Nephron progenitor cell (in vitro differentiated cells): ENCODE results near the gene SUCLG2.
A peak's percentile ranks its signal among the peaks of the same experiment; 100 is the strongest.

Experiments
- DNase-seq: peaks from one replicate; pipeline ENCODE4 v3.0.0; 2021
- H3K27ac Mint-ChIP-seq: 2 replicates; pipeline ENCODE4 v1.8.0; 2021; ENCODE audit warnings: mild to moderate bottlenecking, moderate library complexity, mixed read lengths
- H3K27me3 Mint-ChIP-seq: 2 replicates; pipeline ENCODE4 v1.8.0; 2021; ENCODE audit warnings: mild to moderate bottlenecking, low read depth, mixed read lengths; ENCODE audit not compliant: poor library complexity
- H3K36me3 Mint-ChIP-seq: 2 replicates; pipeline ENCODE4 v1.8.0; 2021; ENCODE audit warnings: low read depth, mixed read lengths
- H3K4me1 Mint-ChIP-seq: 2 replicates; pipeline ENCODE4 v1.8.0; 2021; ENCODE audit warnings: mixed read lengths
- H3K4me3 Mint-ChIP-seq: 2 replicates; pipeline ENCODE4 v1.8.0; 2021; ENCODE audit warnings: mild to moderate bottlenecking, moderate library complexity, mixed read lengths
- H3K9me3 Mint-ChIP-seq: 2 replicates; pipeline ENCODE4 v1.8.0; 2021; ENCODE audit warnings: mild to moderate bottlenecking, moderate library complexity, mixed read lengths
- CTCF ChIP-seq: fragments of 200-600 bp; sonication (generic); IDR thresholded peaks from 2 replicates; pipeline ENCODE4 v1.5.0; 2021; ENCODE audit warnings: antibody characterized with exemption

The SUCLG2 gene

GRCh38 chr3:67691207-67691606, 36.8 kb upstream of the SUCLG2 start:
- Mint-ChIP-seq H3K9me3 (peaks cover 5% of the 10 kb centered on the region), H3K27me3 (no peaks in the 10 kb centered on the region), H3K4me1 (peaks cover 15% of the 10 kb centered on the region), H3K4me3 (no peak overlapping the region), H3K36me3 (peaks cover 10% of the 10 kb centered on the region), H3K27ac (peak overlapping the region; percentile 49)
- TF ChIP-seq CTCF: no peak
- no peak for DNase-seq

DNA sequence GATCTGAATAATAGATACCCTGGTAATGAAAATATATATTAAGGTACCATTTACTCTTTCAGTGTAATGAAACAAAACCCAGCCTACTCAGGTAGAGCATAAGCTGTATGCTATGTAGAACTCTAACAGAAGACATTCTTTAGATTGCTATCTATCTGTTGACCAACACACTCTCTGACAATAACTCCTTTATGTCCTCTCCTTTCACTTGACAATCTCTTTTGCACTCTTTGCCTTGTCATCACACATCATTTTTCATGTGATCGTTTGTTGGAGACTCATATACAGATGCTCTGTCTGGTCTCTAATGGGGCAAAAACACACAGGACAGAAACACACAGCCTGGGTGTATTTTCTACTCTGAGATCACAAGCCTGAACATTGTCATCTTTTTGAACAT, 35.4 kb upstream of the SUCLG2 start:
- H3K36me3 Mint-ChIP-seq: peaks cover 4% of the 10 kb centered on the region
- no peak overlapping the region for H3K4me3 Mint-ChIP-seq
- no peak for DNase-seq
- TF ChIP-seq CTCF: no peak
- H3K4me1 Mint-ChIP-seq: peaks cover 15% of the 10 kb centered on the region
- no peaks in the 10 kb centered on the region for H3K9me3 Mint-ChIP-seq
- H3K27ac Mint-ChIP-seq: no peak overlapping the region
- H3K27me3 Mint-ChIP-seq: no peaks in the 10 kb centered on the region

- Mint-ChIP-seq H3K36me3 (no peaks in the 10 kb centered on the region), H3K9me3 (no peaks in the 10 kb centered on the region), H3K27ac (no peak overlapping the region), H3K27me3 (no peaks in the 10 kb centered on the region), H3K4me3 (no peak overlapping the region), H3K4me1 (peaks cover 15% of the 10 kb centered on the region)
- no peak for DNase-seq
- no peak for TF ChIP-seq CTCF
These were observed 33.8 kb upstream of the SUCLG2 start for GRCh38 chr3:67688231-67688630.

DNA sequence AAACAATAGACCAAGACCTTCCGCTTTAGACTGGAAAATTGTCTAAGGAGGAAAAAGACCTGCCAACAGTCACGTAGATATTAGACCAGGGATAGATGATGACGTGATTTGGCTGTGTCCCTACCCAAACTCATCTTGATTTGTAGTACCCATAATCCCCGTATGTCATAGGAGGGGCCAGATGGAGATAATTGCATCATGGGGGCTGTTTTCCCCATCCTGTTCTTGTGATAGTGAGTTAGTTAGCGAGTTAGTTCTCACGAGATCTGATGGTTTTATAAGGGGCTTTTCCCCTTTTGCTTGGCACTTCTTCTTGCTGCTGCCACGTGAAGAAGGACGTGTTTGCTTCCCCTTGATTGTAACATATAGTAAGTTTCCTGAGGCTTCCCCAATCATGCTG, 31.7 kb upstream of the SUCLG2 start:
- DNase-seq: no peak
- no peaks in the 10 kb centered on the region for H3K9me3 Mint-ChIP-seq
- H3K4me3 Mint-ChIP-seq: no peak overlapping the region
- TF ChIP-seq CTCF: no peak
- H3K27me3 Mint-ChIP-seq: no peaks in the 10 kb centered on the region
- H3K27ac Mint-ChIP-seq: no peak overlapping the region
- no peaks in the 10 kb centered on the region for H3K4me1 Mint-ChIP-seq
- no peaks in the 10 kb centered on the region for H3K36me3 Mint-ChIP-seq

- no peak overlapping the region for H3K27ac Mint-ChIP-seq
- no peaks in the 10 kb centered on the region for H3K36me3 Mint-ChIP-seq
- H3K4me3 Mint-ChIP-seq: no peak overlapping the region
- no peaks in the 10 kb centered on the region for H3K27me3 Mint-ChIP-seq
- no peak for TF ChIP-seq CTCF
- DNase-seq: no peak
- no peaks in the 10 kb centered on the region for H3K4me1 Mint-ChIP-seq
- H3K9me3 Mint-ChIP-seq: no peaks in the 10 kb centered on the region
These were observed 31.1 kb upstream of the SUCLG2 start for GRCh38 chr3:67685499-67685898.

DNA sequence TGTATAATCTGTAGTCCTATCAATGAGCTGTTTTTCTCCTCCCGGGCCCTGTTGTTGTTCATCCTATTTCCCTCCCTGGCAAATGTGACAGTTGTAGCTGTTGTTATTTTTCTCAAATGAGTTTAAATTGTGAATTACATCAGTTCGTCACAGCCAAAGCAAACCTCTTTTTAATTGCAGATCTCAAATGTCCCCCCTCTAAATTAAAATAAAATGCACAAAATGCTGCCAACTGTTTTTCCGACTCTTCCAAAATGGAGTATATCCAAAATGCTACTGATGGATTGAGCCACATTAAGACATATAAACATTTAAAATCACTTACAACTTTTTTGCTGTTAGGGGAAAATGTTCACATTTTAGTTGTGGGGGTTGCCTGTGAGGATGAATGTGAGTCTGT, 29.8 kb upstream of the SUCLG2 start:
- no peak for DNase-seq
- Mint-ChIP-seq H3K4me3 (no peak overlapping the region), H3K27ac (no peak overlapping the region), H3K27me3 (no peaks in the 10 kb centered on the region), H3K9me3 (no peaks in the 10 kb centered on the region), H3K36me3 (no peaks in the 10 kb centered on the region), H3K4me1 (no peaks in the 10 kb centered on the region)
- TF ChIP-seq CTCF: no peak
